COLO668 (cell line): Measurements from ENCODE around the gene ARHGEF38.
A peak's percentile ranks its signal among the peaks of the same experiment; 100 is the strongest.

ENCODE experiments used
- DNase-seq: peaks from one replicate; lab custom pipeline; 2025; ENCODE audit not compliant: unreplicated experiment; lab: John Stamatoyannopoulos, UW

ARHGEF38 gene

GRCh38 chr4:105551965-105552746, at the start of gene ARHGEF38:
ARHGEF38 (plus strand) TSS chr4:105552620; CDS start chr4:105552766, 146 bp downstream.
- peak; percentile 92 for DNase-seq

- DNase-seq: no peak
Measured at GRCh38 chr4:105503484-105503883, 48.9 kb upstream of the ARHGEF38 start.

- DNase-seq: no peak
Measured at GRCh38 chr4:105504744-105505143, 47.7 kb upstream of the ARHGEF38 start.

- no peak for DNase-seq
Measured at GRCh38 chr4:105509291-105509690, 43.1 kb upstream of the ARHGEF38 start.

GRCh38 chr4:105509714-105510113, 42.7 kb upstream of the ARHGEF38 start:
- no peak for DNase-seq

GRCh38 chr4:105510245-105510644, 42.2 kb upstream of the ARHGEF38 start:
- no peak for DNase-seq

- DNase-seq: peak; percentile 39
Measured at GRCh38 chr4:105520819-105521790, 31.3 kb upstream of the ARHGEF38 start.

- no peak for DNase-seq
Measured at GRCh38 chr4:105526656-105527055, 25.8 kb upstream of the ARHGEF38 start.

- DNase-seq: no peak
Measured at GRCh38 chr4:105527081-105527480, 25.3 kb upstream of the ARHGEF38 start.

GRCh38 chr4:105536601-105537000, 15.8 kb upstream of the ARHGEF38 start:
- DNase-seq: no peak

- DNase-seq: no peak
Measured at GRCh38 chr4:105541420-105541819, 11.0 kb upstream of the ARHGEF38 start.

- no peak for DNase-seq
Measured at GRCh38 chr4:105542039-105542438, 10.4 kb upstream of the ARHGEF38 start.

GRCh38 chr4:105543346-105543745, 9.1 kb upstream of the ARHGEF38 start:
- no peak for DNase-seq

- no peak for DNase-seq
Measured at GRCh38 chr4:105543881-105544280, 8.5 kb upstream of the ARHGEF38 start.

- no peak for DNase-seq
Measured at GRCh38 chr4:105544520-105545286, 7.7 kb upstream of the ARHGEF38 start.

GRCh38 chr4:105546086-105546485, 6.3 kb upstream of the ARHGEF38 start:
- DNase-seq: no peak

GRCh38 chr4:105547769-105548168, 4.7 kb upstream of the ARHGEF38 start:
- no peak for DNase-seq

GRCh38 chr4:105548483-105548882, 3.9 kb upstream of the ARHGEF38 start:
- no peak for DNase-seq

- DNase-seq: no peak
Measured at GRCh38 chr4:105550641-105551040, 1.8 kb upstream of the ARHGEF38 start.

GRCh38 chr4:105555409-105555808, 3.0 kb downstream of the ARHGEF38 start:
- DNase-seq: no peak

- no peak for DNase-seq
Measured at GRCh38 chr4:105556206-105556605, 3.8 kb downstream of the ARHGEF38 start.
